DOHH2 (cell line): ENCODE results near the gene NEU4.

Experiments used
- EZH2phosphoT487 ChIP-seq: fragments of 200-600 bp; sonication (generic); IDR thresholded peaks from 2 replicates; pipeline ENCODE4 v1.6.1; 2017; ENCODE audit warnings: borderline replicate concordance, mild to moderate bottlenecking, antibody characterized with exemption, low read length, moderate library complexity, mixed read lengths
- TF ChIP-seq, protein P1 (sequence below): fragments of 200-600 bp; sonication (generic); IDR thresholded peaks from one replicate; pipeline ENCODE4 v1.5.1; 2014; ENCODE audit warnings: antibody characterized with exemption, mild to moderate bottlenecking, low read depth, low read length; ENCODE audit not compliant: poor library complexity, severe bottlenecking

DNA sequence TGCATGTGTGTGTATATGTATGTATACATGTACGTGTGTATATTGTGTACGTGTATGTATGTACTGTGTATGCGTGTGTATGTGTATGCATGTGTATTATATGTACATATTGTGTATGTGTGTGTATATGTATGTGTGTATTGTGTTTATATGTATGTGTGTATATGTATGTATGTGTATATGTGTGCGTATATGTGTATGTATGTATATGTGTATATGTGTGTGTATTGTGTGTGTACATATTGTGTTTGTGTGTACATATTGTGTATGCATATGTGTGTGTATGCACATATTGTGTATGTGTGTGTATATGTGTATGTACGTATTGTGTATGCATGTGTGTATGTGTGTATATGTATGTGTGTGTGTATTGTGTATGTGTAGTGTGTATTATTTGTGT, 15.6 kb upstream of the NEU4 start:
- TF ChIP-seq, protein P1, sequence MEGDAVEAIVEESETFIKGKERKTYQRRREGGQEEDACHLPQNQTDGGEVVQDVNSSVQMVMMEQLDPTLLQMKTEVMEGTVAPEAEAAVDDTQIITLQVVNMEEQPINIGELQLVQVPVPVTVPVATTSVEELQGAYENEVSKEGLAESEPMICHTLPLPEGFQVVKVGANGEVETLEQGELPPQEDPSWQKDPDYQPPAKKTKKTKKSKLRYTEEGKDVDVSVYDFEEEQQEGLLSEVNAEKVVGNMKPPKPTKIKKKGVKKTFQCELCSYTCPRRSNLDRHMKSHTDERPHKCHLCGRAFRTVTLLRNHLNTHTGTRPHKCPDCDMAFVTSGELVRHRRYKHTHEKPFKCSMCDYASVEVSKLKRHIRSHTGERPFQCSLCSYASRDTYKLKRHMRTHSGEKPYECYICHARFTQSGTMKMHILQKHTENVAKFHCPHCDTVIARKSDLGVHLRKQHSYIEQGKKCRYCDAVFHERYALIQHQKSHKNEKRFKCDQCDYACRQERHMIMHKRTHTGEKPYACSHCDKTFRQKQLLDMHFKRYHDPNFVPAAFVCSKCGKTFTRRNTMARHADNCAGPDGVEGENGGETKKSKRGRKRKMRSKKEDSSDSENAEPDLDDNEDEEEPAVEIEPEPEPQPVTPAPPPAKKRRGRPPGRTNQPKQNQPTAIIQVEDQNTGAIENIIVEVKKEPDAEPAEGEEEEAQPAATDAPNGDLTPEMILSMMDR = no peak
- no peak for TF ChIP-seq EZH2phosphoT487
